Stimulated activated CD4-positive, alpha-beta T cell treated with anti-CD3 and anti-CD28 coated beads, Interleukin-1b, Interleukin-23, amount 100 ng/mL, for 24 hours (primary cell): ENCODE measurements around the gene MSH2.
"Not testable (repeated sequence)": the region's sequence is repeated elsewhere in the genome, so short reads cannot be mapped to it uniquely, and the experiment has no call there.

Source experiments
- DNase-seq, 4 experiments: peaks; one replicate each; pipeline ENCODE4 v3.0.0-alpha.2; 2020; ENCODE audit warnings: low read depth in 4 of 4, low spot score in 1 of 4

The MSH2 gene

DNA sequence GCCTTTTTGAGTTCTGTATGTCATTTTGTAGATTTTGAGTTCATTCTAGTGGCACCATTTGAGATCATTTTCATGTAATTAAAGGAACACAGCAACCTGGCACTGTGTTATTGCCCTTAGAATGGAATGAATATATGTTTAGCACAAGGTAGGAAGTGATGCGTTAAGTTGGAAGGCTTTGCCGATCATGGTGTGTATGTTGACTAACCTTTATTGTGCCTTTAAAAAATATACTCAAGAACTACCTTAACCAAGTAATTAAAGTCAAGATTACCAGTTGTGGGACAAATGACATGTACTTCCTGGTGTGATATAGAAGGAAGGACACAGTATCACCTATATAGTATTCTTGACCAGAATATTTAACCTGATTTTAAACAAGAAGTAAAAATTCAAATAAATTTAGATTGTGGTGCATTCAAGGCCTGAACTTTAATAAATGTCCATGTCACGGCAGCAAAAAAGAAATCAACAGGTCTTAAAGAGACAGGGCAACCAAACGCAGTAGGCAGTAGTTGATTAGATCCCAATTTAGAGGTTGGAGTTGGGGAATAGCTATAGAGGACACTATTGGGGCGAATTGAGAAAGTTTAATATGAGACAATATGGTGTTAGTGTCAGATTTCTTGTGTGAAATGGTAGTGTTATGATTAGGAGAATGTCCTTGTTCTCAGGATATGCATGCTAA lies 68.6 kb downstream of the MSH2 start:
- DNase-seq = no peak

DNA sequence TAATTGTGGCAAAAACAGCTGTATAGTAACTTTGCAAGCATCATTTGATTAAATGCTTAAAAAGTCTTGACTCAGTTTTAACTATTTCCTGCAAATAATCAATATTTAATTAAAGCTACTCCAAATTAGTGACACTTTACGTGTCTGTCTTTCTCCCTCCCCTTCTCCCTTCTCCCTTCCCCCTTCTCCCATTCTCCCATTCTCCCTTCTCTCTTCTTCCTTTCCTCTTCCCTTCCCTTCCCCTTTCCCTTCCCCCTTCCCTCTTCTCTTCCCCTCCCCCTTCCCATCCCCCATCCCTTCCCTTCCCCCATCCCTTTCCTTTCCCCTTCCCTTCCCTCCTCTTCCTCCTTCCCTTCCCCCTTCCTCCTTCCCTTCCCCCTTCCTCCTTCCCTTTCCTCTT lies 76.9 kb downstream of the MSH2 start:
- DNase-seq = no peak

- DNase-seq = no peak
These were observed 80.2 kb downstream of the MSH2 start for GRCh38 chr2:47483191-47483590.

- no peak for DNase-seq
These were observed 81.4 kb downstream of the MSH2 start for GRCh38 chr2:47484396-47484795.

- no peak for DNase-seq
These were observed 82.2 kb downstream of the MSH2 start for GRCh38 chr2:47485177-47485576.

GRCh38 chr2:47485751-47486300 lies 82.9 kb downstream of the MSH2 start:
- DNase-seq = no peak

- no peak for DNase-seq
These were observed 84.0 kb downstream of the MSH2 start for GRCh38 chr2:47486841-47487497.

DNA sequence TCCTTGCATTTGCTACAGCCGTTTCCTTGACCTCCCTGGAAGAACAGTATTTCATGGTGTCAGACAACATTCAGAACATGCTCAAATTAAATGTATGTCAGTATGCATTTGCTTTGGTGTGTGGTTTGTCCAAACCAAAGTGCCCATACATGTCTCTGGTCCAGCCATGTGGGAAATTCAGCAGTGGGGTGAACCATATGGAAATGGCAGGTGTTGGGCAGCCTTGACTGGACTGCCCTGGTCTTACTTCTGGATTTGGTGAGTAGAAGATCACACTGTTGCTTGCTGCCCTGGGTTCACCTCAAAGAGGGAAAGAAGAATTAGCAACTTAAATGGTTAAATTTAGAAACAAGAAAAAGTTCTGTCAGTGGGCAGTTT lies 84.5 kb downstream of the MSH2 start:
- DNase-seq = no peak

- no peak for DNase-seq
These were observed 86.1 kb downstream of the MSH2 start for GRCh38 chr2:47488870-47489584.

DNA sequence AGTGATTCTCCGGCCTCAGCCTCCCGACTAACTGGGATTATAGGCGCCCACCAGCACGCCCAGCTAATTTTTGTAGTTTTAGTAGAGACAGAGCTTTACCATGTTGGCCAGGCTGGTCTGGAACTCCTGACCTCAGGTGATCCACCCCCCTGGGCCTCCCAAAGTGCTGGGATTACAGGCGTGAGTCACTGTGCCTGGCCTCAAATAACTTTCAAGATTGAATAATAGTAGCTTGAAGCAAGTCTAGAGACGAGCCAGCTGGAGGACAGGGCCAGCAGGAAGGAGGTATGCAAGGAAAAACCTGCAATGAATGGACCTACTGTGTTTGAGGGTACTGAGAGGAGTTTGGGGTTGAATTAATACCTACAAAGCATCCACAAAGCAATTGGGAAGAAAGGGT lies 87.5 kb downstream of the MSH2 start:
- DNase-seq = no peak

GRCh38 chr2:47493317-47494035 lies 90.5 kb downstream of the MSH2 start:
- DNase-seq = no peak

- DNase-seq = no peak
These were observed 91.5 kb downstream of the MSH2 start for GRCh38 chr2:47494267-47495130.

DNA sequence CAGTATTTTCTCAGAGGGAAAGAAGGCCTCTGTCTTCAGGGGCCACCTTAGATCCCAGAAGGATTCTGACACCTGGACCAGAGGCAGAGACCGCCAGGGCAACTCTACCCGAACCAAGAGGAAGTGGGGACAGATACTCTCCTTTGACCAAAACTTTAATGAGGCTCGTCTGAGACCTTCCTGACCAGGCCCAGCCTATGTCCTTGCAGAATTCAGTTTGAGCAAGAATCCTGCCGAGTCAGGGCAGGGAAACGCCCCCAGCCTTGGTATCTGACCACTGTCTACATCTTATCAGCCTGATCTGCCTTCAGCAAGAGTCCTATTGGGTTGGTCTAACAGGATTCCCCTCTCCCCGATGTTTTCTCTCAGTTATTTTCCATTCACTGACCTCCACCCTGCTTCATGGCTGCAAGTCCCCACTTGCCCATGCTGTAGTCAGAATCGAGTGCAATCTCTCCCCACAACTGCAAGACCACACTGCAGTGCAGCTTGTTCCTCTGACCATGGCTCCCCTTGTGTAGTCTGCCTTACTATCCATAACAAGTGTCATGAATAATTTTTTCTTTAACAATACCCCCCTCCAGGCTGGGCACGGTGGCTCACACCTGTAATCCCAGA lies 95.0 kb downstream of the MSH2 start:
- no peak for DNase-seq

DNA sequence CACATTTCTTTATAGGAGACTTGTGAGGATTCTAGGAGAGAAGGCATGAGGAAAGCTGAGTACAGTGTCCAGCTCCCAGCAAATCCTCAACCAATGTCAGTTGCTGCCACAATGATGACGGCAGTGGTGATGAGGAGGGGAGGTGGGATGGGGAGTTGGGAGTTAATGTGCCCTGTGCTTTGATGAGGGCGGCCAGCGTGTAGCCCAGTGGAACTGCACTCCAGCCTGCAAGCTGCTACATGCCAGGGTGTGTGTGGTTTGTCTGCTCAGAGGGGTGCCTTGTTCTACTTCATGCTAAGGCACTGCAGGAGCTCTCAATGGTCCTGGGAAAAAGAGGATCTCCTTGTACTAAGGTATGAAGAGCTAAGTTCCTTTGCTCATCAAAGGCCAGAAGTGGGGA lies 96.1 kb downstream of the MSH2 start:
- DNase-seq = no peak

- DNase-seq = no peak
These were observed 96.8 kb downstream of the MSH2 start for GRCh38 chr2:47499621-47500309.

- no peak for DNase-seq
These were observed 98.6 kb downstream of the MSH2 start for GRCh38 chr2:47501374-47502200.

GRCh38 chr2:47502498-47502897 lies 99.5 kb downstream of the MSH2 start:
- not testable (repeated sequence) for DNase-seq

DNA sequence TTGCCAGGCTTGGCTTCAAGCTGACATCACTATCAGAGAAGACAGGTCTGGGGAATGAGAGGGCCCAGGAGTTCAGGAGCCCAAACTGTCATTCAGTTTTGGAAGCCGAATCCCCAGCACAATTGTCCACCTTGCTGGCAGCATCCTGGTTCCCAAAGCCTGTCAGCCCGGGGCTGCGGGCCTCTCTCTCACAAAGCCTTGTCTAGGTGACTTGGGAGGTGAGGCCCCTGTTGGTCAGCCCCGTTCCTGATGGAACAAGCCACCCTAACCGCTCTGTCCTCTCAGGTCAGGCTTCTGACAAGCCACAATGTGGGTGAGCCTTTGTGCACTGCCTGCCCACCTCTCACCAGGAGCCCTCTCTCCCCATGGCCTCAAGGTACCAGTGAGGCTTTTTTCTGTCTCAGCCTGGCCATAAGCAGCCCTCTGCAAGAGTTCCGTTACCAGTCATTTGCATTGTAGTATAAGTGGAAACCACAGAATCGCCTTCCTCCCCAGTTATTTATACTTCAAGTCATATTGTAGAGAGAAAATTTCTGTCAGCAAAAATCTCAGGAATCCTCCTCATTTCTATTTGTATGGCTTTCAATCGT lies 100.6 kb downstream of the MSH2 start:
- no peak for DNase-seq
